Measurements from ENCODE around the gene KLRF2. TPM values are rescaled to one million over a fixed set of nuclear protein-coding genes. Genes with fewer than 3 reads are reported as not detected.

Gene KLRF2, protein sequence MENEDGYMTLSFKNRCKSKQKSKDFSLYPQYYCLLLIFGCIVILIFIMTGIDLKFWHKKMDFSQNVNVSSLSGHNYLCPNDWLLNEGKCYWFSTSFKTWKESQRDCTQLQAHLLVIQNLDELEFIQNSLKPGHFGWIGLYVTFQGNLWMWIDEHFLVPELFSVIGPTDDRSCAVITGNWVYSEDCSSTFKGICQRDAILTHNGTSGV
- not detected for total RNA-seq

DNA sequence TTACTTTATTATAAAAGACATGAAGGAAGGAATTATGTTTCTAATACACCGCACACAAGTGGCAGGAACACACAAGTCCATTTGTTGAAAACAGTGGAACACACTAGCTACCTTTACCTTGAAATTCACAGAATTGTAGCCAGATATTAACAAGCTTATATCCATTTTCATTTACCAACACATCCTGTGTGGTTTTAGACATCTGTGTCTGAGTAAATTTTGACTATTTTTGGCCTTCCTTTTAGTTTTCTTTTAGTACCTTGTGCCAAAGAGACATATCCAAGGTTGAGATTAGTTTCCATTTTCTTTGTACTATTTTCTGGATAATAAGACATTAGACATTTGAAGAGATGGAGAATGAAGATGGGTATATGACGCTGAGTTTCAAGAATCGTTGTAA is at the start of gene KLRF2:
Gene KLRF2 (plus strand): TSS at position 244 of the 400 bp plus-strand sequence. CDS start 107 bp downstream, at position 351.
- DNase-seq, result no peak
- intact Hi-C loops (cut with DNase I; ENCODE audit: low total_unique reads), result no loop called here

DNA sequence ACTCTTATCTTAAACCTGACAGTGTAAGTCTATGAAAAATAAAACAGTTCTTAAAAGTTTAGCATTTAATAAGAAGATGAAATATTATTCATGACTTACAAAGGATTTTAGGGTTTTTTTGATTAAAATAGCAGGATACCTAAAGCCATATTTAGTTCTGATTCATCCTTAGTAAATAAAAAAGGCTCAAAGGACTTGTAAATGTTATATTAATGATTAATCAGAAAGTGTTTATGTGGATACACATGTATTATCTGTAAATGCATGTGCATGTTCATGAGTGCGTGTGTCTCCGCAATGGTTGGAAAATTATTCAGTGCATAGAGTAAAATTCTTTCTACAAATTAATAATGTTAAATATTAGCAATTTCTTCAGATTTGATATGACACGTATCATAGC is 49.6 kb upstream of the KLRF2 start:
- Histone ChIP-seq H3K4me1 (no peaks in the 10 kb centered on the region), H3K36me3 (no peaks in the 10 kb centered on the region), H3K27ac (no peak overlapping the region), H3K27me3 (no peaks in the 10 kb centered on the region), H3K9me3 (no peaks in the 10 kb centered on the region), H3K4me3 (no peak overlapping the region)
- in situ Hi-C loops (cut with MboI; ENCODE audit: low pct_ligation_motif_present in 1 of 4, low pct_unique_long_range_greater_than_20kb in 1 of 4, low sequenced_read_pairs in 3 of 4) (no loop called here), intact Hi-C loops (cut with DNase I; ENCODE audit: low total_unique reads) (no loop called here)
- no peak for DNase-seq
- no peak for TF ChIP-seq EP300 (IDR thresholded peaks at IDR 0.05; ENCODE audit: low read depth)
- TF ChIP-seq POLR2A (IDR thresholded peaks at IDR 0.05), result no peak
- TF ChIP-seq, protein P1, sequence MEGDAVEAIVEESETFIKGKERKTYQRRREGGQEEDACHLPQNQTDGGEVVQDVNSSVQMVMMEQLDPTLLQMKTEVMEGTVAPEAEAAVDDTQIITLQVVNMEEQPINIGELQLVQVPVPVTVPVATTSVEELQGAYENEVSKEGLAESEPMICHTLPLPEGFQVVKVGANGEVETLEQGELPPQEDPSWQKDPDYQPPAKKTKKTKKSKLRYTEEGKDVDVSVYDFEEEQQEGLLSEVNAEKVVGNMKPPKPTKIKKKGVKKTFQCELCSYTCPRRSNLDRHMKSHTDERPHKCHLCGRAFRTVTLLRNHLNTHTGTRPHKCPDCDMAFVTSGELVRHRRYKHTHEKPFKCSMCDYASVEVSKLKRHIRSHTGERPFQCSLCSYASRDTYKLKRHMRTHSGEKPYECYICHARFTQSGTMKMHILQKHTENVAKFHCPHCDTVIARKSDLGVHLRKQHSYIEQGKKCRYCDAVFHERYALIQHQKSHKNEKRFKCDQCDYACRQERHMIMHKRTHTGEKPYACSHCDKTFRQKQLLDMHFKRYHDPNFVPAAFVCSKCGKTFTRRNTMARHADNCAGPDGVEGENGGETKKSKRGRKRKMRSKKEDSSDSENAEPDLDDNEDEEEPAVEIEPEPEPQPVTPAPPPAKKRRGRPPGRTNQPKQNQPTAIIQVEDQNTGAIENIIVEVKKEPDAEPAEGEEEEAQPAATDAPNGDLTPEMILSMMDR (IDR thresholded peaks at IDR 0.05), result no peak
- TF ChIP-seq POLR2AphosphoS5 (IDR thresholded peaks at IDR 0.05), result no peak
- 58 to 63% methylated on average over 3 of the region's 3 CpGs for WGBS, 2 donors (ENCODE audit: low coverage in 1 of 2)

More for the DNA sequence above, at the start of gene KLRF2:
- Histone ChIP-seq H3K4me1 (no peaks in the 10 kb centered on the region), H3K27me3 (no peaks in the 10 kb centered on the region), H3K27ac (no peak within 1 kb of the TSS), H3K9me3 (no peaks in the 10 kb centered on the region), H3K36me3 (no peaks in the 10 kb centered on the region), H3K4me3 (no peak within 1 kb of the TSS)
- TF ChIP-seq EP300 (IDR thresholded peaks at IDR 0.05; ENCODE audit: low read depth) (no peak), POLR2AphosphoS5 (IDR thresholded peaks at IDR 0.05) (no peak), POLR2A (IDR thresholded peaks at IDR 0.05) (no peak)
- TF ChIP-seq, protein P1 (IDR thresholded peaks at IDR 0.05), result no peak
- in situ Hi-C loops (cut with MboI; ENCODE audit: low pct_ligation_motif_present in 1 of 4, low pct_unique_long_range_greater_than_20kb in 1 of 4, low sequenced_read_pairs in 3 of 4), result no loop called here
- 93 to 94% methylated on average over 3 of the region's 3 CpGs for WGBS, 2 donors (ENCODE audit: low coverage in 1 of 2)

DNA sequence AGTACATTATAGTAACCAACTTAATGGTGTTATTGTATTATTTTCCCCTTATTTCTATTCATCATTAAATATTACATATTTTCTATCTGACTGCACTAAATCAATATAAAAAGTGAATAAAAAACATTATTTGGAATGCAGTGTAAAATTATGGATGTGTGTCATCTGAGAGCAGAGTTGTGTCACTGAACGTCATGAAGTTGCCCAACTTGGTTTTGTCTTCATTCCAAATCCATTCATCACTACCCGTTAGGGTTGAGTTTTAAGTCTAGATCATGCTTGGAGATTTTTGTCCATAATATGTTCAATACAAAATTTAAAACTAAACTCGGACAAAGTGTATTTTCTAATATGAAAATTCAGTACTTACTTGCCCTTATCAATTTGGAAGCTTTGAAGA is 37.9 kb upstream of the KLRF2 start:
- no peak for DNase-seq
- intact Hi-C loops (cut with DNase I; ENCODE audit: low total_unique reads), result no loop called here
- H3K4me3 ChIP-seq, result no peak overlapping the region
- H3K4me1 ChIP-seq, result no peaks in the 10 kb centered on the region
- no peaks in the 10 kb centered on the region for H3K36me3 ChIP-seq
- 55 to 70% methylated on average over 3 of the region's 3 CpGs for WGBS, 2 donors (ENCODE audit: low coverage in 1 of 2)
- no peak overlapping the region for H3K27ac ChIP-seq
- TF ChIP-seq, protein P1 (IDR thresholded peaks at IDR 0.05), result no peak
- TF ChIP-seq EP300 (IDR thresholded peaks at IDR 0.05; ENCODE audit: low read depth), result no peak
- no peak for TF ChIP-seq POLR2A (IDR thresholded peaks at IDR 0.05)
- TF ChIP-seq POLR2AphosphoS5 (IDR thresholded peaks at IDR 0.05), result no peak
- H3K9me3 ChIP-seq, result no peaks in the 10 kb centered on the region
- no peaks in the 10 kb centered on the region for H3K27me3 ChIP-seq
- in situ Hi-C loops (cut with MboI; ENCODE audit: low pct_ligation_motif_present in 1 of 4, low pct_unique_long_range_greater_than_20kb in 1 of 4, low sequenced_read_pairs in 3 of 4), result no loop called here

DNA sequence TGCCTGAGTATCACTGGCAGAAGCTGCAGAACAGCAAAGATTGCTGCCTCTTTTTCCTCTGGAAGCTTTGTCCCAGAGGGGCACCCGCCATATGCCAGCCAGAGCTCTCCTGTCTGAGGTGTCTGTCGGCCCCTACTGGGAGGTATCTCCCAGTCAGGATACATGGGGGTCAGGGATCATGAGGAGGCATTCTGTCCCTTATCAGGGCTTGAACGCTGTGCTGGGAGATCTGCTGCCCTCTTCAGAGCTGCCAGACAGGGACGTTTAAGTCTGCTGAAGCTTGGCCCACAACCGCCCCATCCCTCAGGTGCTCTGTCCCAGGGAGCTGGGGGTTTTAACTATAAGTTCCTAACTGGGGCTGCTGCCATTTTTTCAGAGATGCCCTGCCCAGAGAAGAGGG is 32.4 kb upstream of the KLRF2 start:
- in situ Hi-C loops (cut with MboI; ENCODE audit: low pct_ligation_motif_present in 1 of 4, low pct_unique_long_range_greater_than_20kb in 1 of 4, low sequenced_read_pairs in 3 of 4), result no loop called here
- H3K27me3 ChIP-seq, result no peaks in the 10 kb centered on the region
- 88% methylated on average over 5 of the region's 5 CpGs; no CpG with 5 or more reads in 1 of the 2 donors for WGBS, 2 donors (ENCODE audit: low coverage in 1 of 2)

More for the DNA sequence above, 32.4 kb upstream of the KLRF2 start:
- DNase-seq, result no peak
- Histone ChIP-seq H3K9me3 (no peaks in the 10 kb centered on the region), H3K27ac (no peak overlapping the region), H3K4me3 (no peak overlapping the region), H3K4me1 (no peaks in the 10 kb centered on the region), H3K36me3 (no peaks in the 10 kb centered on the region)
- intact Hi-C loops (cut with DNase I; ENCODE audit: low total_unique reads), result no loop called here
- TF ChIP-seq EP300 (IDR thresholded peaks at IDR 0.05; ENCODE audit: low read depth) (no peak), POLR2A (IDR thresholded peaks at IDR 0.05) (no peak), POLR2AphosphoS5 (IDR thresholded peaks at IDR 0.05) (no peak)
- TF ChIP-seq, protein P1 (IDR thresholded peaks at IDR 0.05), result no peak

Data from transverse colon (tissue), 4 donors.